ENCODE results near the gene DOCK3.

The DOCK3 gene

GRCh38 chr3:50807266-50807665, 132.5 kb downstream of the DOCK3 start (continued):
- TF ChIP-seq PATZ1 (CRISPR knock-in tag; IDR thresholded peaks at IDR 0.05; ENCODE audit: borderline replicate concordance) (no peak), ZFP30 (CRISPR knock-in tag; IDR thresholded peaks at IDR 0.05) (no peak)

- no peak for ATAC-seq
- TF ChIP-seq OSR1 (CRISPR knock-in tag; IDR thresholded peaks at IDR 0.05), result no peak
- TF ChIP-seq PPARA (CRISPR knock-in tag; IDR thresholded peaks at IDR 0.05; ENCODE audit: borderline replicate concordance), result no peak
- TF ChIP-seq ARNTL (CRISPR knock-in tag; IDR thresholded peaks at IDR 0.05; ENCODE audit: borderline replicate concordance, low read depth), result no peak
- TF ChIP-seq ZC3H10 (CRISPR knock-in tag; IDR thresholded peaks at IDR 0.05), result no peak
- TF ChIP-seq RARB (CRISPR knock-in tag; IDR thresholded peaks at IDR 0.05), result no peak
- TF ChIP-seq ZFP30 (CRISPR knock-in tag; IDR thresholded peaks at IDR 0.05), result no peak
- no peak for TF ChIP-seq GLIS3 (CRISPR knock-in tag; IDR thresholded peaks at IDR 0.05)
- TF ChIP-seq SNAI2 (CRISPR knock-in tag; IDR thresholded peaks at IDR 0.05), result no peak
- TF ChIP-seq ZNF565 (CRISPR knock-in tag; conservative IDR thresholded peaks at IDR 0.05; ENCODE audit: low read depth), result no peak
- no peak for TF ChIP-seq ZFP3 (CRISPR knock-in tag; IDR thresholded peaks at IDR 0.05)
- no peak for TF ChIP-seq ESRRG (CRISPR knock-in tag; IDR thresholded peaks at IDR 0.05)
- no peak for TF ChIP-seq CSRNP3 (CRISPR knock-in tag; IDR thresholded peaks at IDR 0.05)
- TF ChIP-seq BACH2 (CRISPR knock-in tag; IDR thresholded peaks at IDR 0.05; ENCODE audit: borderline replicate concordance), result no peak
These were observed 137.2 kb downstream of the DOCK3 start for GRCh38 chr3:50811893-50812292.

- ATAC-seq, result no peak
These were observed 141.1 kb downstream of the DOCK3 start for GRCh38 chr3:50815844-50816243.

GRCh38 chr3:50816894-50817293, 142.2 kb downstream of the DOCK3 start:
- ATAC-seq, result no peak
- TF ChIP-seq CSDC2 (CRISPR knock-in tag; IDR thresholded peaks at IDR 0.05) (no peak), ZFP3 (CRISPR knock-in tag; IDR thresholded peaks at IDR 0.05) (no peak), ESRRG (CRISPR knock-in tag; IDR thresholded peaks at IDR 0.05) (no peak), GLIS3 (CRISPR knock-in tag; IDR thresholded peaks at IDR 0.05) (no peak)

More at GRCh38 chr3:50815844-50816243, 141.1 kb downstream of the DOCK3 start:
- TF ChIP-seq ZNF70 (CRISPR knock-in tag; IDR thresholded peaks at IDR 0.05) (no peak), CSRNP3 (CRISPR knock-in tag; IDR thresholded peaks at IDR 0.05) (no peak), ZNF8 (CRISPR knock-in tag; IDR thresholded peaks at IDR 0.05) (no peak), ZFP3 (CRISPR knock-in tag; IDR thresholded peaks at IDR 0.05) (no peak), PATZ1 (CRISPR knock-in tag; IDR thresholded peaks at IDR 0.05; ENCODE audit: borderline replicate concordance) (no peak), ZFP30 (CRISPR knock-in tag; IDR thresholded peaks at IDR 0.05) (no peak), SNAI2 (CRISPR knock-in tag; IDR thresholded peaks at IDR 0.05) (no peak), TCF4 (CRISPR knock-in tag; IDR thresholded peaks at IDR 0.05; ENCODE audit: borderline replicate concordance) (no peak), PPARA (CRISPR knock-in tag; IDR thresholded peaks at IDR 0.05; ENCODE audit: borderline replicate concordance) (no peak)

- no peak for TF ChIP-seq TSHZ2 (CRISPR knock-in tag; IDR thresholded peaks at IDR 0.05)
- TF ChIP-seq ZNF565 (CRISPR knock-in tag; conservative IDR thresholded peaks at IDR 0.05; ENCODE audit: low read depth), result no peak
- TF ChIP-seq ZNF70 (CRISPR knock-in tag; IDR thresholded peaks at IDR 0.05), result no peak
- no peak for TF ChIP-seq PATZ1 (CRISPR knock-in tag; IDR thresholded peaks at IDR 0.05; ENCODE audit: borderline replicate concordance)
- TF ChIP-seq ARNTL (CRISPR knock-in tag; IDR thresholded peaks at IDR 0.05; ENCODE audit: borderline replicate concordance, low read depth), result no peak
- no peak for TF ChIP-seq SNAI2 (CRISPR knock-in tag; IDR thresholded peaks at IDR 0.05)
- TF ChIP-seq TOX (CRISPR knock-in tag; IDR thresholded peaks at IDR 0.05; ENCODE audit: borderline replicate concordance), result no peak
- ATAC-seq, result no peak
These were observed 143.2 kb downstream of the DOCK3 start for GRCh38 chr3:50817756-50818529.
